Natural killer cell (primary cell): Measurements from ENCODE around the gene KCNE4. TPM values are rescaled to one million over a fixed set of nuclear protein-coding genes. Genes with fewer than 3 reads are reported as not detected.

ENCODE experiments used
- ATAC-seq, 3 donors: fragments of 150-1000 bp in 2 of 3; fragments of 200-7000 bp in 1 of 3; cut with Tn5 transposase; 1 replicate in 1 of 3; 2 replicates in 2 of 3; pipeline ENCODE4 v1.10.0; 2021; ENCODE audit warnings: mild to moderate bottlenecking in 2 of 3, moderate library complexity in 2 of 3
- DNase-seq, 2 donors: peaks; one replicate each; pipeline versions ENCODE4 v3.0.0 to v3.0.0-alpha.2; 2013 to 2021; ENCODE audit warnings: mixed read lengths in 1 of 2
- H3K27ac ChIP-seq: one replicate; pipeline ENCODE4 v1.5.1; 2013; ENCODE audit warnings: mild to moderate bottlenecking, low read length
- H3K27me3 ChIP-seq: one replicate; pipeline ENCODE4 v1.6.1; 2013; ENCODE audit warnings: low read length; ENCODE audit not compliant: control insufficient read depth, insufficient read depth
- H3K36me3 ChIP-seq: one replicate; pipeline ENCODE4 v1.6.1; 2013; ENCODE audit warnings: low read length; ENCODE audit not compliant: control insufficient read depth, insufficient read depth
- H3K4me1 ChIP-seq: one replicate; pipeline ENCODE4 v1.6.1; 2013; ENCODE audit warnings: low read length; ENCODE audit not compliant: control insufficient read depth, insufficient read depth
- H3K4me3 ChIP-seq: one replicate; pipeline ENCODE4 v1.5.1; 2013; ENCODE audit warnings: low read length
- H3K9me3 ChIP-seq: one replicate; pipeline ENCODE4 v1.6.1; 2013; ENCODE audit warnings: low read length; ENCODE audit not compliant: control insufficient read depth, insufficient read depth
- H3K27ac Mint-ChIP-seq, 2 donors: one replicate each; pipeline ENCODE4 v1.8.0; 2022; ENCODE audit warnings: mild to moderate bottlenecking in 2 of 2, mixed read lengths in 2 of 2, moderate library complexity in 1 of 2
- H3K27me3 Mint-ChIP-seq, 2 donors: one replicate each; pipeline ENCODE4 v1.8.0; 2022; ENCODE audit warnings: low read depth in 2 of 2, mixed read lengths in 2 of 2
- H3K36me3 Mint-ChIP-seq: one replicate; pipeline ENCODE4 v1.8.0; 2022; ENCODE audit warnings: mixed read lengths
- H3K4me1 Mint-ChIP-seq, 2 donors: one replicate each; pipeline ENCODE4 v1.8.0; 2022; ENCODE audit warnings: mixed read lengths in 2 of 2
- H3K4me3 Mint-ChIP-seq: one replicate; pipeline ENCODE4 v1.8.0; 2022; ENCODE audit warnings: mild to moderate bottlenecking, moderate library complexity, mixed read lengths
- H3K9me3 Mint-ChIP-seq, 2 donors: one replicate each; pipeline ENCODE4 v1.8.0; 2022; ENCODE audit warnings: mixed read lengths in 2 of 2
- CTCF ChIP-seq: fragments of 200-600 bp; IDR thresholded peaks from one replicate; pipeline ENCODE4 v1.8.0; 2022; ENCODE audit warnings: antibody characterized with exemption
- WGBS: methylation state at CpG from one replicate; pipeline ENCODE4 v1.1.7; 2013; ENCODE audit warnings: missing lambda C conversion rate; ENCODE audit not compliant: insufficient coverage; 5-methylcytosine and 5-hydroxymethylcytosine counted together
- intact Hi-C: fragments of 100-400 bp; cut with micrococcal nuclease; formaldehyde crosslinking; loops from one replicate; pipeline ENCODE4 v1.14.2; 2022
- total RNA-seq, 4 donors: library from RNA; stranded (reverse); fragments of 120-200 nt in 1 of 4; gene quantifications; one replicate each; pipeline versions ENCODE4 v1.2.3 to v1.2.4, GENCODE V29; 2013 to 2022

Gene KCNE4
- total RNA-seq, 3 donors from 2014 or later (not counting 1 experiment from before 2014, with no cell fraction given) = not detected

- Mint-ChIP-seq H3K27ac (no peak overlapping the region), H3K36me3 (no peaks in the 10 kb centered on the region), H3K4me1 (peaks cover 0 to 13% of the 10 kb centered on the region in 2 donors), H3K9me3 (peaks cover 0 to 3% of the 10 kb centered on the region in 2 donors), H3K27me3 (no peaks in the 10 kb centered on the region), H3K4me3 (no peak overlapping the region)
- TF ChIP-seq CTCF = no peak
- Histone ChIP-seq H3K9me3 (no peaks in the 10 kb centered on the region), H3K36me3 (no peaks in the 10 kb centered on the region), H3K27ac (no peak overlapping the region), H3K4me1 (peaks cover 5% of the 10 kb centered on the region), H3K4me3 (no peak overlapping the region), H3K27me3 (no peaks in the 10 kb centered on the region)
- intact Hi-C loops = loop anchor here (2.0 kb wide), 1 partner anchor 65 kb away; no protein-coding TSS in a partner anchor
- DNase-seq (no peak), ATAC-seq (no peak)
- 89% methylated on average over 11 of the region's 12 CpGs for WGBS
These were observed 7.7 kb upstream of the KCNE4 start for GRCh38 chr2:223044092-223044836.

DNA sequence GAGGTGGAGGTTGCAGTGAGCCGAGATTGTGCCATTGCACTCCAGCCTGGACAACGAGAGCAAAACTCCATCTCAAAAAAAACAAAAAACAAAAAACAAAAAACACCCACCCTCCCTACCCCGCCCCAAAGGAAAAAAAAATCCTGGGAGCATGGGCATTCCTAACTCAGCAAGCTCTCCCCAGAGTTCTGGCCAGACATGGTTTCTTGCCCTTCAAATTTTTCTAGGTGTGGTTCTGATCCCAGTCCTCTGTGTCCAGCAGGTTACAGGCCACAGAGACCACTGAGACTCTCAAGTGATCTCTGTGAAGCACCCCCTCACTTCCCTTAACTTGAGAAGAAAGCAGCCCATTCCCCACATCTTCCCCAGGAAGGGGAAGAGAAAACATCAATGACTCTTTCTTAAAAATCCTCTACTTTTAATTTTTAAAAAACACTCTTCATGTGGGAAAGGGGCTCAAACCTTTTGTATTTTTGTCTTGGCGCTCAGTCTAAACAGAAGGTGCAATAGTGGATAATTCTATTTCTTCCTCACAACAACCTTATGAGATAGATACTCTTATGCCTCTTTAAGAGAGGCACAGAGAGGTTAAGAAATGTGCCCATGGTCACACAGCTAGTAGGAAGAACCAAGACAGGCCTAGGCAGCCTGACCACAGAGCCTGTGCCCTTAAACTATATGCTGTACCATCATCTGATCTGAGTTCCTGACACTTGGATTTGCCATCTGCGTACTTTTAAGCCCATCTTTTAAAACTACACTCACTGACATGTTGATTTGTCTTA is 6.9 kb upstream of the KCNE4 start:
- WGBS = 78% methylated on average over 4 of the region's 5 CpGs
- H3K27me3 Mint-ChIP-seq = no peaks in the 10 kb centered on the region
- peaks cover 0 to 3% of the 10 kb centered on the region in 2 donors for H3K9me3 Mint-ChIP-seq
- no peak overlapping the region for H3K4me3 Mint-ChIP-seq
- Histone ChIP-seq H3K4me3 (no peak overlapping the region), H3K9me3 (no peaks in the 10 kb centered on the region), H3K27ac (no peak overlapping the region), H3K36me3 (no peaks in the 10 kb centered on the region), H3K27me3 (no peaks in the 10 kb centered on the region), H3K4me1 (peaks cover 5% of the 10 kb centered on the region)
- ATAC-seq (no peak), DNase-seq (no peak)
- no peak for TF ChIP-seq CTCF
- intact Hi-C loops = loop anchor here (2.0 kb wide), 1 partner anchor 64 kb away; no protein-coding TSS in a partner anchor
- peaks cover 0 to 13% of the 10 kb centered on the region in 2 donors for H3K4me1 Mint-ChIP-seq
- no peaks in the 10 kb centered on the region for H3K36me3 Mint-ChIP-seq
- H3K27ac Mint-ChIP-seq = no peak overlapping the region

DNA sequence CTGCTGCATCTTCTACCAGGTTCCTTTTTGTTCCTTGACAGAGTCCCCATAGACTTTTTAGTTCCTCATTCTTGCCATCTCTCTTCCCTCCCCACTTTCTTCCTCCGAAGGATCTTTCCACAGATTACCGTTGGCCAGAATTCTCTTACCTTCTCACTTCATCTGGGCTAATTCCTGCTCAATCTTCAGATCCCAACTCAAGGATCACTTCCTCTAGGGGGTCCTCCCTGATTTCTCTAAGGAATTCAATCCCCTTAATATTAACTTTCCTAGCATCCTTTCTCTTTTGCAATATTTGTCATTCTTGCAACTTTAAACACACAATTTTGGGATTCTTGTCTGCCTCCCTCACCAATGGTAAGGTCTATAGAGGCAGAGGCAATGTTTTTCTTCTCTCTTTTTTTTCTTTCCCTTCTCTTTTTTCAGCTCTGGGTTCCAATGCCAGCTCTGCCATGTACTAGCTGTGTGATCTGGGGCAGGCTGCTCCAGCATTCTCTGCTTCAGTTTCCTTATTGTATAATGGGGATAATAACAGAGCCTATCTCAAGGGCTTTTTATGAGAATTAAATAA is 5.4 kb upstream of the KCNE4 start:
- Mint-ChIP-seq H3K27ac (no peak overlapping the region), H3K4me3 (no peak overlapping the region), H3K4me1 (peaks cover 0 to 13% of the 10 kb centered on the region in 2 donors), H3K27me3 (no peaks in the 10 kb centered on the region), H3K9me3 (peaks cover 0 to 3% of the 10 kb centered on the region in 2 donors), H3K36me3 (no peaks in the 10 kb centered on the region)
- Histone ChIP-seq H3K4me1 (peaks cover 5% of the 10 kb centered on the region), H3K27ac (no peak overlapping the region), H3K27me3 (no peaks in the 10 kb centered on the region), H3K4me3 (no peak overlapping the region), H3K9me3 (no peaks in the 10 kb centered on the region), H3K36me3 (no peaks in the 10 kb centered on the region)
- WGBS = 26% methylated on average over 2 of the region's 2 CpGs
- DNase-seq (no peak), ATAC-seq (no peak)
- TF ChIP-seq CTCF = no peak
- intact Hi-C loops = no loop called here
